Measurements from ENCODE around the gene TRMT61B.
A peak's percentile ranks its signal among the peaks of the same experiment; 100 is the strongest.

Gene TRMT61B

DNA sequence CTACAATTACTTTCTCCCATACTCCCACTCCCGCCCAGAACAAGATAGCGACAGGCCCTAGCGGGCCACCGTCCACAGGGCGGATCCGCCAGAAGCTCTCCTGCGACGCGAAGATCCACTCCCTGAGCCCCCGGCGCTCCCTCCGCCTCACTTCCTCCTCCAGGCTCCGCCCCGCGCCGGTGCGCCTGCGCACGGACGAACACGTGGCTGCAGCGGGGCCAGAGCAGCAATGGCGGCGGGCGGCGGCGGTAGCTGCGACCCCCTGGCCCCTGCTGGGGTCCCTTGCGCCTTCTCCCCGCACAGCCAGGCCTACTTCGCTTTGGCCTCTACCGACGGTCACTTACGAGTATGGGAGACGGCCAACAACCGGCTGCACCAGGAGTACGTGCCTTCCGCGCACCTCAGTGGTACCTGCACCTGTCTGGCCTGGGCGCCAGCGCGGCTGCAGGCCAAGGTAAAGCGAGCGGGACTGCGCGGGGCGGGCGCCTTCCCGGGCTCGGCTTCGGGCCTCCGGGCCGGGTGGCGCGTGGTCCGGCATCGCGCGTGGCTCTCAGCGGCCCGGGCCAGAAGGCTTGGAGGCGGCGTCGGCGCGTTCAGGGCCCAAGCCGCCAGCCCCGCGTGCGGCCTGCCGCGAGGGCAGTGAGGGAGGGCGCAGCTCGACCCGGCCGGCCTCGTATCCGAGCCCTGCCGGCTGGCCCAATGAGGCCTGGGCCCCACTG lies 24.5 kb upstream of the TRMT61B start, which contains the start of gene WDR43:
Gene WDR43, plus strand, starts transcription at position 198 of the 719 bp plus-strand sequence. Its CDS starts 32 bp downstream, at position 230.
- CTCF ChIA-PET: interaction anchor here (0.6 kb wide), 1 partner anchor 61 kb away, joined by 4 read pairs; no protein-coding TSS in a partner anchor
- TF ChIP-seq ZNF112 (tag by site-specific recombination; IDR thresholded peaks at IDR 0.05) (no peak), ZFHX2 (tag by site-specific recombination; conservative IDR thresholded peaks at IDR 0.05) (0 out of 2 replicates have a peak, but pooled peaks have one; percentile 5), YY1 (tag by site-specific recombination; IDR thresholded peaks at IDR 0.05) (peak; percentile 96), ZNF24 (tag by site-specific recombination; IDR thresholded peaks at IDR 0.05) (peak; percentile 3; the same call in 1 of the 2 replicates), OSR2 (tag by site-specific recombination; IDR thresholded peaks at IDR 0.05) (peak; percentile 84), ZNF610 (tag by site-specific recombination; IDR thresholded peaks at IDR 0.05; ENCODE audit: borderline replicate concordance) (peak; percentile 76; the same call in 1 of the 2 replicates), ZNF214 (tag by site-specific recombination; IDR thresholded peaks at IDR 0.05; ENCODE audit: borderline replicate concordance) (no peak), ZNF501 (tag by site-specific recombination; IDR thresholded peaks at IDR 0.05) (0 out of 2 replicates have a peak, but pooled peaks have one; percentile 39), ZNF146 (tag by site-specific recombination; IDR thresholded peaks at IDR 0.05) (no peak), ZNF324 (tag by site-specific recombination; IDR thresholded peaks at IDR 0.05) (peak; percentile 13; the same call in 1 of the 2 replicates), FEZF1 (tag by site-specific recombination; IDR thresholded peaks at IDR 0.05) (no peak), GLIS2 (tag by site-specific recombination; IDR thresholded peaks at IDR 0.05) (peak; percentile 98), ZBTB21 (tag by site-specific recombination; IDR thresholded peaks at IDR 0.05) (no peak), ZBTB48 (tag by site-specific recombination; IDR thresholded peaks at IDR 0.05) (peak; percentile 81), TRIM28 (IDR thresholded peaks at IDR 0.05; ENCODE audit: borderline replicate concordance, low read length) (0 out of 2 replicates have a peak, but pooled peaks have one; percentile 40), ZNF677 (tag by site-specific recombination; IDR thresholded peaks at IDR 0.05) (0 out of 2 replicates have a peak, but pooled peaks have one; percentile 30), KLF7 (tag by site-specific recombination; IDR thresholded peaks at IDR 0.05; ENCODE audit: borderline replicate concordance) (0 out of 2 replicates have a peak, but pooled peaks have one; percentile 8), SCRT2 (tag by site-specific recombination; IDR thresholded peaks at IDR 0.05) (peak; percentile 9; the same call in 1 of the 2 replicates), KLF8 (tag by site-specific recombination; IDR thresholded peaks at IDR 0.05) (peak; percentile 99), ZNF473 (tag by site-specific recombination; IDR thresholded peaks at IDR 0.05) (no peak)
- TF ChIP-seq, protein P1, sequence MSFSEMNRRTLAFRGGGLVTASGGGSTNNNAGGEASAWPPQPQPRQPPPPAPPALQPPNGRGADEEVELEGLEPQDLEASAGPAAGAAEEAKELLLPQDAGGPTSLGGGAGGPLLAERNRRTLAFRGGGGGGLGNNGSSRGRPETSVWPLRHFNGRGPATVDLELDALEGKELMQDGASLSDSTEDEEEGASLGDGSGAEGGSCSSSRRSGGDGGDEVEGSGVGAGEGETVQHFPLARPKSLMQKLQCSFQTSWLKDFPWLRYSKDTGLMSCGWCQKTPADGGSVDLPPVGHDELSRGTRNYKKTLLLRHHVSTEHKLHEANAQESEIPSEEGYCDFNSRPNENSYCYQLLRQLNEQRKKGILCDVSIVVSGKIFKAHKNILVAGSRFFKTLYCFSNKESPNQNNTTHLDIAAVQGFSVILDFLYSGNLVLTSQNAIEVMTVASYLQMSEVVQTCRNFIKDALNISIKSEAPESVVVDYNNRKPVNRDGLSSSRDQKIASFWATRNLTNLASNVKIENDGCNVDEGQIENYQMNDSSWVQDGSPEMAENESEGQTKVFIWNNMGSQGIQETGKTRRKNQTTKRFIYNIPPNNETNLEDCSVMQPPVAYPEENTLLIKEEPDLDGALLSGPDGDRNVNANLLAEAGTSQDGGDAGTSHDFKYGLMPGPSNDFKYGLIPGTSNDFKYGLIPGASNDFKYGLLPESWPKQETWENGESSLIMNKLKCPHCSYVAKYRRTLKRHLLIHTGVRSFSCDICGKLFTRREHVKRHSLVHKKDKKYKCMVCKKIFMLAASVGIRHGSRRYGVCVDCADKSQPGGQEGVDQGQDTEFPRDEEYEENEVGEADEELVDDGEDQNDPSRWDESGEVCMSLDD (tag by site-specific recombination; IDR thresholded peaks at IDR 0.05): no peak
- TF ChIP-seq, protein P2, sequence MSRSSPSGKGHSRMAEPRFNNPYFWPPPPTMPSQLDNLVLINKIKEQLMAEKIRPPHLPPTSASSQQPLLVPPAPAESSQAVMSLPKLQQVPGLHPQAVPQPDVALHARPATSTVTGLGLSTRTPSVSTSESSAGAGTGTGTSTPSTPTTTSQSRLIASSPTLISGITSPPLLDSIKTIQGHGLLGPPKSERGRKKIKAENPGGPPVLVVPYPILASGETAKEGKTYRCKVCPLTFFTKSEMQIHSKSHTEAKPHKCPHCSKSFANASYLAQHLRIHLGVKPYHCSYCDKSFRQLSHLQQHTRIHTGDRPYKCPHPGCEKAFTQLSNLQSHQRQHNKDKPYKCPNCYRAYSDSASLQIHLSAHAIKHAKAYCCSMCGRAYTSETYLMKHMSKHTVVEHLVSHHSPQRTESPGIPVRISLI (tag by site-specific recombination; IDR thresholded peaks at IDR 0.05): 0 out of 2 replicates have a peak, but pooled peaks have one; percentile 56
- TF ChIP-seq, protein P3, sequence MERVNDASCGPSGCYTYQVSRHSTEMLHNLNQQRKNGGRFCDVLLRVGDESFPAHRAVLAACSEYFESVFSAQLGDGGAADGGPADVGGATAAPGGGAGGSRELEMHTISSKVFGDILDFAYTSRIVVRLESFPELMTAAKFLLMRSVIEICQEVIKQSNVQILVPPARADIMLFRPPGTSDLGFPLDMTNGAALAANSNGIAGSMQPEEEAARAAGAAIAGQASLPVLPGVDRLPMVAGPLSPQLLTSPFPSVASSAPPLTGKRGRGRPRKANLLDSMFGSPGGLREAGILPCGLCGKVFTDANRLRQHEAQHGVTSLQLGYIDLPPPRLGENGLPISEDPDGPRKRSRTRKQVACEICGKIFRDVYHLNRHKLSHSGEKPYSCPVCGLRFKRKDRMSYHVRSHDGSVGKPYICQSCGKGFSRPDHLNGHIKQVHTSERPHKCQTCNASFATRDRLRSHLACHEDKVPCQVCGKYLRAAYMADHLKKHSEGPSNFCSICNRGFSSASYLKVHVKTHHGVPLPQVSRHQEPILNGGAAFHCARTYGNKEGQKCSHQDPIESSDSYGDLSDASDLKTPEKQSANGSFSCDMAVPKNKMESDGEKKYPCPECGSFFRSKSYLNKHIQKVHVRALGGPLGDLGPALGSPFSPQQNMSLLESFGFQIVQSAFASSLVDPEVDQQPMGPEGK (tag by site-specific recombination; IDR thresholded peaks at IDR 0.05): peak; percentile 97
- TF ChIP-seq, protein P4, sequence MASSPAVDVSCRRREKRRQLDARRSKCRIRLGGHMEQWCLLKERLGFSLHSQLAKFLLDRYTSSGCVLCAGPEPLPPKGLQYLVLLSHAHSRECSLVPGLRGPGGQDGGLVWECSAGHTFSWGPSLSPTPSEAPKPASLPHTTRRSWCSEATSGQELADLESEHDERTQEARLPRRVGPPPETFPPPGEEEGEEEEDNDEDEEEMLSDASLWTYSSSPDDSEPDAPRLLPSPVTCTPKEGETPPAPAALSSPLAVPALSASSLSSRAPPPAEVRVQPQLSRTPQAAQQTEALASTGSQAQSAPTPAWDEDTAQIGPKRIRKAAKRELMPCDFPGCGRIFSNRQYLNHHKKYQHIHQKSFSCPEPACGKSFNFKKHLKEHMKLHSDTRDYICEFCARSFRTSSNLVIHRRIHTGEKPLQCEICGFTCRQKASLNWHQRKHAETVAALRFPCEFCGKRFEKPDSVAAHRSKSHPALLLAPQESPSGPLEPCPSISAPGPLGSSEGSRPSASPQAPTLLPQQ (tag by site-specific recombination; IDR thresholded peaks at IDR 0.05): peak; percentile 44; the same call in 1 of the 2 replicates
- TF ChIP-seq, protein P5, sequence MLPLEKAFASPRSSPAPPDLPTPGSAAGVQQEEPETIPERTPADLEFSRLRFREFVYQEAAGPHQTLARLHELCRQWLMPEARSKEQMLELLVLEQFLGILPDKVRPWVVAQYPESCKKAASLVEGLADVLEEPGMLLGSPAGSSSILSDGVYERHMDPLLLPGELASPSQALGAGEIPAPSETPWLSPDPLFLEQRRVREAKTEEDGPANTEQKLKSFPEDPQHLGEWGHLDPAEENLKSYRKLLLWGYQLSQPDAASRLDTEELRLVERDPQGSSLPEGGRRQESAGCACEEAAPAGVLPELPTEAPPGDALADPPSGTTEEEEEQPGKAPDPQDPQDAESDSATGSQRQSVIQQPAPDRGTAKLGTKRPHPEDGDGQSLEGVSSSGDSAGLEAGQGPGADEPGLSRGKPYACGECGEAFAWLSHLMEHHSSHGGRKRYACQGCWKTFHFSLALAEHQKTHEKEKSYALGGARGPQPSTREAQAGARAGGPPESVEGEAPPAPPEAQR (tag by site-specific recombination; IDR thresholded peaks at IDR 0.05): no peak
- TF ChIP-seq, protein P6, sequence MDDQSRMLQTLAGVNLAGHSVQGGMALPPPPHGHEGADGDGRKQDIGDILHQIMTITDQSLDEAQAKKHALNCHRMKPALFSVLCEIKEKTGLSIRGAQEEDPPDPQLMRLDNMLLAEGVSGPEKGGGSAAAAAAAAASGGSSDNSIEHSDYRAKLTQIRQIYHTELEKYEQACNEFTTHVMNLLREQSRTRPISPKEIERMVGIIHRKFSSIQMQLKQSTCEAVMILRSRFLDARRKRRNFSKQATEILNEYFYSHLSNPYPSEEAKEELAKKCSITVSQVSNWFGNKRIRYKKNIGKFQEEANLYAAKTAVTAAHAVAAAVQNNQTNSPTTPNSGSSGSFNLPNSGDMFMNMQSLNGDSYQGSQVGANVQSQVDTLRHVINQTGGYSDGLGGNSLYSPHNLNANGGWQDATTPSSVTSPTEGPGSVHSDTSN (CRISPR knock-in tag; IDR thresholded peaks at IDR 0.05): peak; percentile 90

More for the DNA sequence above, 24.5 kb upstream of the TRMT61B start, which contains the start of gene WDR43:
- H3K4me3 ChIP-seq (ENCODE audit: low read depth, low read length): peak within 1 kb of the TSS; percentile 95
- no peaks in the 10 kb centered on the region for H3K9me3 ChIP-seq (ENCODE audit: control insufficient read depth, insufficient read depth, low read depth, low read length)
- H3K36me3 ChIP-seq (ENCODE audit: control insufficient read depth in 2 of 2, insufficient read depth in 1 of 2, low read length in 2 of 2): peaks cover 0 to 8% of the 10 kb centered on the region in 2 experiments; a peak in 1 of 3 replicates
- H3K27ac ChIP-seq (ENCODE audit: extremely low read depth, low read depth, low read length): peak within 1 kb of the TSS; percentile 92
- peaks cover 21% of the 10 kb centered on the region for H3K4me1 ChIP-seq (ENCODE audit: control insufficient read depth, insufficient read depth, low read length)
- POLR2A ChIA-PET: interaction anchor here (0.6 to 2.1 kb wide), 13 partner anchors 9 to 1265 kb away, joined by 3 to 32 read pairs (median 5); partner anchors contain the start of genes TRMT61B and YPEL5

Data from HEK293 (cell line).